ENCODE data around the gene RFK. TPM values are rescaled to one million over a fixed set of nuclear protein-coding genes. Genes with fewer than 3 reads are reported as not detected.
"Not testable (repeated sequence)": the region's sequence is repeated elsewhere in the genome, so short reads cannot be mapped to it uniquely, and the experiment has no call there.

Gene RFK
- total RNA-seq, 1 donor from 2014 or later = 14.9 TPM

DNA sequence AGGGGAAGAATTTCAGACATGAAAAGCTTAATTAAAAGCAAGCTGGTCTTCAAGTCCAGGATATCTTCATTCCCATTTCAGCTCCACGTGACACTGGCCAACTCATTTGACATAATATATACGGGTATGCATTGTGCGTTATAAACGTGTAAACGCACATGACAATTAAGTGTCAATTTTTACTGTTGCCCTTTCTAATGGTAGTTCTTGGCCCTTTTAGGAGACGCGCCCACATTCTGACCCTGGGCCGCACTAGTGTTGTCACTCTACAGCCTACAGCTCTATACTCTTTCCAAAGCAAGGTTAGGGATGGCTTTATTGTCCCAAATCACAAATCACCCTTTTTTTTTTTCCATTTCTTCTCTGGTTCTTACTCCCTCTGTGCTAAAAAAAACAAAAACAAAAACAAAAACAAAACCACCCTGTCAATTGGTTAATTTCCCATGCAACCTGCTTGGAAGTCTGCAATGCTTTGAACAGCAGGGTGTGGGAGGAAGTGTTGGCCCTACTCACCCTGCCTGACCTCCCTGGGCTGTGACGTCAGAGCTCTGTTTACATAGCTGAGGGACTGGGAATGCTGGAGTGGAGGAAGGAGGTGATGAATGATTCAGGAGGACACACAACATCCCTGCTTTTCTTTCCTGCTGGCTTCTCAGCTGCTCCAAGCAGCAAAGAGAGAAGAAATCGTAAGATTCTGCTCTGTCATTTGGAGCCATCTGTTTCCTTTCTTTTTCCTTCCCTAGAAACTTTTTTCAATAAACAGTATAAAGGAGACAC, 19.3 kb downstream of the RFK start:
- no peaks in the 10 kb centered on the region for H3K4me1 Mint-ChIP-seq (ENCODE audit: low read depth)
- no peak for DNase-seq (ENCODE audit: low spot score)
- no peaks in the 10 kb centered on the region for H3K36me3 Mint-ChIP-seq (ENCODE audit: low read depth)
- H3K27ac Mint-ChIP-seq = no peak overlapping the region
- peaks cover 3% of the 10 kb centered on the region for H3K27me3 Mint-ChIP-seq (ENCODE audit: low read depth)
- no peak overlapping the region for H3K4me3 Mint-ChIP-seq (ENCODE audit: low read depth)
- no peaks in the 10 kb centered on the region for H3K9me3 Mint-ChIP-seq
- intact Hi-C loops (cut with micrococcal nuclease) = no loop called here

DNA sequence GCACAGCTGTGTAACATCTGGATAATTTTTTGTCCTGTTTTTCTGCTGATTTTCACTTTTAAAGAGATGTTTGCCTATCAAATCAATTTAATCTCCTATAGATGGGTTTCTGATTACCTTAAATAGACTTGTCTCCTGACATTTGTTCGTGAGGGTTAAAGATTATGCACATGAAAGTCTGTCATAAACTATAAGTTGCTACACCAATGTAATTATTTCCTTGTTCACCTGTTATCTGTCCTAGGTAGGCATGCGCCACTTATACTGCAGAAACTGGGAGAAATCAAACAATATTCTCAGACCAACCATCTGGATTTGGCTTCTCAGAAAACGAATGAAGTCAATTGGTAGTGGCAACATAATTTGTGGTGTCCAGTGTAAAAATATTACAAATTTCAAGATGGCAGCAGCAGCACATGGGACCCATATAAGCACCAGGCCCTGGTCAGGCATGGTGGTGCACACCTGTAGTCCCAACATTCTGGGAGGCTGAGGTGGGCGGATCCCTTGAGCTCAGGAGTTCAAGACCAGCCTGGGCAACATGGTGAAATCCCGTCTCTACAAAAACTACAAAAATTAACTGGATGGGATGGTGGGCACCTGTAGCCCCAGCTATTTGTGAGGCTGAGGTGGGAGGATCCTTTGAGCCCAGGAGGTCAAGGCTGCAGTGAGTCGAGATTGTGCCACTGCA, 20.3 kb downstream of the RFK start:
- no peak overlapping the region for H3K4me3 Mint-ChIP-seq (ENCODE audit: low read depth)
- H3K27me3 Mint-ChIP-seq (ENCODE audit: low read depth) = peaks cover 3% of the 10 kb centered on the region
- H3K9me3 Mint-ChIP-seq = no peaks in the 10 kb centered on the region
- no peak for DNase-seq (ENCODE audit: low spot score)
- H3K4me1 Mint-ChIP-seq (ENCODE audit: low read depth) = no peaks in the 10 kb centered on the region
- no peaks in the 10 kb centered on the region for H3K36me3 Mint-ChIP-seq (ENCODE audit: low read depth)
- H3K27ac Mint-ChIP-seq = no peak overlapping the region
- intact Hi-C loops (cut with micrococcal nuclease) = no loop called here

DNA sequence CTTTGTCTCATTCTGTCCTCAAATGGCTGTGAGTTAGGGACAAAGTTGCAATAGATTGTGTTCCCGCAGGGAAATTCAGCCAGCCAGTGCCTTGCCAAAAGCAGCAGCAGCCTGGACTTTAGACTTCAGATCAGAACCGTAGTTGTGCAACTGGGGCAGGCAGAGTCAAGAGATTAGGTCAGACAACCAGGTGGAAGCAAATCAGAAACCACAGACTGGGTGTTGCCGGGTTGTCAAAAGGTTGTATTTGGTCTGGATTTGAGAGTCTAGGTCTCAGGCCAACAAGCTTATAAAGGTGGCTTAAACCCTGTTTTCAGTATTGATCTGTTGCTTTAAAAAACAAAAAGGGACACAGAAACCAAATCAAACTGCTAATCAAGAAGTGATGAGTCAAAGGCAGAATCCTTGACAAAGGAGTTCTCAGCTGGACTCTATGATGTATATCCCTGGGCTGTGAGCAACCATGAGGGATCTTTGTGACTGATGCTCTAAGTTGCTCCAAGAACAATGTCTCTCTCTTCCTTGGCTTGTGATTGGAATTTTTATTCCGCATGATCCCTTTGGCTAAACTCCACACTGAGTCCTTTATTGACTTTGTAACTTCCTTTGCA, 20.9 kb downstream of the RFK start:
- intact Hi-C loops (cut with micrococcal nuclease) = no loop called here
- Mint-ChIP-seq H3K27ac (no peak overlapping the region), H3K4me3 (ENCODE audit: low read depth) (no peak overlapping the region), H3K4me1 (ENCODE audit: low read depth) (no peaks in the 10 kb centered on the region), H3K36me3 (ENCODE audit: low read depth) (no peaks in the 10 kb centered on the region), H3K27me3 (ENCODE audit: low read depth) (peaks cover 3% of the 10 kb centered on the region), H3K9me3 (no peaks in the 10 kb centered on the region)
- DNase-seq (ENCODE audit: low spot score) = no peak

DNA sequence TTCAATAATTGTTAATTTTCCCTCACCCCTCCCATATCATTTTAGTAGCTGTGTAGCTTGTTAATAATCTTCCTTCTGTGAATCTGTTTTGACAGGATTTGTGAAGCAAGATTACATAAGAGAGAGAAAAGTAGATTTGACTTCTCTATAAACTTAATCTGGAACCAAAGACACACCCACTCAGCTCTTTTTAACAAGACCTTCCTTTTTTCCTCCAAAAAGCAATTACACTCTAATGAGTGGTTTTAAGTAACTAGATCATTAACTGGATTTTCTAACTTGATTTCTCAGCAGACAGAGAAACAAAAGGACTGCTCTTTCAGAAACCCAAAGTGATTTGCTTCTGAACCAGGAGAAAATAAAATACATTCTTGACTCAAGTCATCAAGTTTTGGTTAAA, 21.9 kb downstream of the RFK start:
- intact Hi-C loops (cut with micrococcal nuclease) = no loop called here
- DNase-seq (ENCODE audit: low spot score) = no peak
- Mint-ChIP-seq H3K27me3 (ENCODE audit: low read depth) (peaks cover 3% of the 10 kb centered on the region), H3K4me3 (ENCODE audit: low read depth) (no peak overlapping the region), H3K9me3 (no peaks in the 10 kb centered on the region), H3K27ac (no peak overlapping the region), H3K36me3 (ENCODE audit: low read depth) (no peaks in the 10 kb centered on the region), H3K4me1 (ENCODE audit: low read depth) (no peaks in the 10 kb centered on the region)

DNA sequence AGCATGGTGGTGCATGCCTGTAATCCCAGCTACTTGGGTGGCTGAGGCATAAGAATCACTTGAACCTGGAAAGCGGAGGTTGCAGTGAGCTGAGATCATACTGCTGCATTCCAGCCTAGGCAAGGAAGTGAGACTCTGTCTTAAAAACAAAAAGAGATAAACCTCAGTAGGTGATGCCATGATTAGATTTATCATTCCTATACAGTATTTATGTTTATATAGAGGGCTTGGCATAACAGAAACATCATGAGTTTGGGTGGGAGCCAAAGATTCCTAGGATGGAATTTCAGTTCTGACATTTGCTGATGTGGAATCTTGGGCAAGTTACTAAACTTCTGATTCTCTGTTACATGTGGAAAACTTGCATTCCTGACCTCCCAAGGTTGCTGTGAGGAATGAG, 22.3 kb downstream of the RFK start:
- Mint-ChIP-seq H3K4me1 (ENCODE audit: low read depth) (no peaks in the 10 kb centered on the region), H3K27ac (no peak overlapping the region)

DNA sequence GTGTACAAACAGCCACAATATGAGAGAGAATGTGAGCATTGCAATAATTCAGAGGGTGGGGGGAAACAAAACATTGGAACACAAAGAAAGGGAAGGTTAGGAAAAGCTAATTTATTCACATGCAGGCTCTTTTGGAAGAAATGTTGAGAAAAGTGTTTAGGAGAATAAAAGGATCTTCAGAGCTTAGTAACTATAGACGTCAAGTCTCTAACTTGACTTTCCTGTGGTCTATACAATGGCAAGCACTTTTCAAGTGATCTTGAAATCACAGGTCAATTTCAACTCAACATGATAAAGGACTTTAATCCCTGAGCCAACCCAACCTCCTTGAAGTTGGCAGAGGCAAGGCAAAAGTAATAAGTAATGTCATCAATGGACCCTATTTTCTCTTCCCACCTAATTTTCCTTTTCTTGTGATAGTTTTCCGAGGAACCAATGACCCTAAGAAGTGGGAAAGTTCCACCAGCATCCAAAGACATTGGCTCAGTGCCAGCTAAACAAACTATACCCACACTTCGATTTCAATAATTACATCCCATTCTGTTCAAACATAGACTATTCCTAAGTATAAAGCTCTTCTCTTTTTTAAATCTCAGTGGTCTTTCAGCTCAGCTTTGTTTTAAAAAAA, 23.7 kb downstream of the RFK start:
- Mint-ChIP-seq H3K4me3 (ENCODE audit: low read depth) (no peak overlapping the region), H3K9me3 (no peaks in the 10 kb centered on the region), H3K27me3 (ENCODE audit: low read depth) (peaks cover 3% of the 10 kb centered on the region), H3K4me1 (ENCODE audit: low read depth) (no peaks in the 10 kb centered on the region), H3K27ac (no peak overlapping the region), H3K36me3 (ENCODE audit: low read depth) (no peaks in the 10 kb centered on the region)
- DNase-seq (ENCODE audit: low spot score) = no peak
- intact Hi-C loops (cut with micrococcal nuclease) = no loop called here

More for the DNA sequence above, 22.3 kb downstream of the RFK start:
- Mint-ChIP-seq H3K27me3 (ENCODE audit: low read depth) (peaks cover 3% of the 10 kb centered on the region), H3K4me3 (ENCODE audit: low read depth) (no peak overlapping the region), H3K9me3 (no peaks in the 10 kb centered on the region), H3K36me3 (ENCODE audit: low read depth) (no peaks in the 10 kb centered on the region)
- no peak for DNase-seq (ENCODE audit: low spot score)
- intact Hi-C loops (cut with micrococcal nuclease) = no loop called here

DNA sequence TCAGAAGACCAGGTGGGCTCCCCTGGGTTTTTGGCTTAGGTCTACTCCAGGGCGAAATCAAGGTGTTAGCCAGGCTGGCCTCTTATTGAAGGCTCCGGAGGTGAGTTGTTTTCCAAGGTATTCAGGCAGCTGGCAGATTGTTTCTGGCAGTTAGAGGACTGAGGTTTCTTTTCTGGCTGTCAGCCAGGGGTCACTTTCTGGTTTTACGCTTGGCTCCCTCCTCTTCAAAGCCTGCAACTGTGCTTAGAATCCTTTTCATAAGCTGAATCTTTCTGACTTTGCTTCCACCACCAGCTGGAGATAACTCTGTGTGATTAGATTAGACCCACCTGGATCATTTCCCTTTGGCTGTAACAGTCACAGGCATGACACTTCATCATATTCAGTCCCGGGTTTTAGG, 24.6 kb downstream of the RFK start:
- intact Hi-C loops (cut with micrococcal nuclease) = no loop called here
- no peaks in the 10 kb centered on the region for H3K4me1 Mint-ChIP-seq (ENCODE audit: low read depth)
- H3K27ac Mint-ChIP-seq = no peak overlapping the region
- H3K4me3 Mint-ChIP-seq (ENCODE audit: low read depth) = no peak overlapping the region
- H3K27me3 Mint-ChIP-seq (ENCODE audit: low read depth) = peaks cover 3% of the 10 kb centered on the region
- H3K9me3 Mint-ChIP-seq = no peaks in the 10 kb centered on the region
- no peaks in the 10 kb centered on the region for H3K36me3 Mint-ChIP-seq (ENCODE audit: low read depth)
- DNase-seq (ENCODE audit: low spot score) = no peak

DNA sequence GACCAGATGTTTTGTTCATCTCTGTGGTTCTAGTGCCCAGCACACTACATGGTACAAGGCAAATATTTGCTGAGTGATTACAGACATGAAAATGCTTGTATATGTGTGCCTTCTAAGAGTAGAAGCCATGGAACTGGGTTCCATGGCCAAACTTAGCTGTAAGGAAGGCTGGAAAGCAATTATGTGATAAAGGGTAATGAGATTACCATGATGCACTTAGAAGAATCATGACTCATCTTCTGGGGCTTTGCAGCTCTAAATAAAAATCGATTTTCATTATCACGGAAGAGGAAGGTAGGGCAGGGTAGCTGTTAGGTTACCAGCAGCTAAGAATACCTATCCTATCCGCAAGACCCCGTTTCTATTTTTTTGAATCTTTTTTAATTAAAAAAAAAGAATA, 28.0 kb downstream of the RFK start:
- no peak overlapping the region for H3K4me3 Mint-ChIP-seq (ENCODE audit: low read depth)
- no peaks in the 10 kb centered on the region for H3K9me3 Mint-ChIP-seq
- H3K27me3 Mint-ChIP-seq (ENCODE audit: low read depth) = no peaks in the 10 kb centered on the region
- DNase-seq (ENCODE audit: low spot score) = no peak
- H3K4me1 Mint-ChIP-seq (ENCODE audit: low read depth) = no peaks in the 10 kb centered on the region
- no peak overlapping the region for H3K27ac Mint-ChIP-seq
- no peaks in the 10 kb centered on the region for H3K36me3 Mint-ChIP-seq (ENCODE audit: low read depth)
- intact Hi-C loops (cut with micrococcal nuclease) = no loop called here

DNA sequence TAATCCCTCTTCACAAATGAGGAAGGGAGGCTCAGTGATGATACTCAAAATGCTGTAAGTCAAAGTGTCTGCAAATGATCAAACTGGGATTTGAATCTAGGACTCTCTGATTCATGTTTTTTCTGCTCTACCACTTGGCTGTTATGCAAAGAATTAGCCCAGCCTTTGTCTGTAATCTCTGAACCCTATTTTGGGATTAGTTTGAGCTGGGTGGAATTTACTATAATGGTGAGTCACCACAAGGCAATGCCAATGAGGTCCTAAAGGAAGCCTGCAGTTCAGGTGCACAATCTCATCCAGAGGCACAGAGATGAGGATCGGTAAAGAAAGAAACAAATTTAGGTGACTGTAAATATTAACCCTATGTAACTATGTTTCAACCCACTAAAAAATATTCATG, 29.2 kb downstream of the RFK start:
- no peaks in the 10 kb centered on the region for H3K36me3 Mint-ChIP-seq (ENCODE audit: low read depth)
- H3K9me3 Mint-ChIP-seq = no peaks in the 10 kb centered on the region
- intact Hi-C loops (cut with micrococcal nuclease) = no loop called here
- no peak overlapping the region for H3K27ac Mint-ChIP-seq
- no peak for DNase-seq (ENCODE audit: low spot score)
- H3K4me3 Mint-ChIP-seq (ENCODE audit: low read depth) = no peak overlapping the region
- no peaks in the 10 kb centered on the region for H3K4me1 Mint-ChIP-seq (ENCODE audit: low read depth)
- no peaks in the 10 kb centered on the region for H3K27me3 Mint-ChIP-seq (ENCODE audit: low read depth)

DNA sequence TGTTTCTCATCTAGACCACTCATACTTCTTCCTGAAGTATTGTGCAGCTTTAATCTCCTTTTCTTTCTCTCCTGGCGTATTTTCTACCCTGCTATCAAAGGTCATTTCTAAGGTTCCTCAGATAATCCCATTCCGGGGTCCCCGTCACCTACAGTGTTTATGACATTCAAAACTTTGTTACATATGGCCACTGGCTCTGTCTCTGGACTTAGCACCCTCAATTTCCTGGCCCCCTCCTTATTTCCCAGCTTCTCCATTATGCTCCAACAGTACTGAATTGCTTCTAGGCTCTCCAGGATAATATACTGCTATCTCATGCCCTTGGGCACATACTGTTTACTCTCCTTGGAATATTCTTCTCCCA, 31.2 kb downstream of the RFK start:
- no peaks in the 10 kb centered on the region for H3K36me3 Mint-ChIP-seq (ENCODE audit: low read depth)
- H3K4me1 Mint-ChIP-seq (ENCODE audit: low read depth) = no peaks in the 10 kb centered on the region
- no peak overlapping the region for H3K4me3 Mint-ChIP-seq (ENCODE audit: low read depth)
- H3K27ac Mint-ChIP-seq = no peak overlapping the region
- intact Hi-C loops (cut with micrococcal nuclease) = no loop called here
- no peaks in the 10 kb centered on the region for H3K9me3 Mint-ChIP-seq
- no peak for DNase-seq (ENCODE audit: low spot score)
- H3K27me3 Mint-ChIP-seq (ENCODE audit: low read depth) = no peaks in the 10 kb centered on the region

DNA sequence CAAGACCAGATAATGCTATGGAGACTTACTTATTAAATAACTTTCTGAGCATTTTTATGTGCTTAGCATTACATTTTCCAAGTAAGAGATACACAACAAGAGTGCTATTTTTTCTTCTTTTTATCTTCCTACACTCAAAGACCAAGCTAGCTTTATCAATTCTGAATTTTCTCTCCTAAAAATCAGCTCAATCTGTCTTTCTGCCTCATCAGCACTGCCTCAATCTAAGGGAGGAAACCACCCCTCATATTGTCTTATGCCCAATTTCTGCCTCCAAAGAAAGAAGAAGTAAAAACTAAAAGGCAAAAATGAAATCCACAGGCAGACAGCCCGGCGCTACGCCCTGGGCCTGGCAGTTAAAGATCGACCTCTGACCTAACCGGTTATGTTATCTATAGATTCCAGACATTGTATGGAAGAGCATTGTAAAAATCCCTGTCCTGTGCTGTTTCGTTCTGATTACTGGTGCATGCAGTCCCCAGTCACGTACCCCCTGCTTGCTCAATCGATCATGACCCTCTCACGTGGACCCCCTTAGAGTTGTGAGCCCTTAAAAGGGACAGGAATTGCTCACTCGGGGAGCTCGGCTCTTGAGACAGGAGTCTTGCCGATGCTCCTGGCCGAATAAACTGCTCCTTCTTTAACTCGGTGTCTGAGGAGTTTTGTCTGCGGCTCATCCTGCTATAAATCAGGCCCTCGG, 31.7 kb downstream of the RFK start:
- H3K4me3 Mint-ChIP-seq (ENCODE audit: low read depth); H3K4me1 Mint-ChIP-seq (ENCODE audit: low read depth): not testable (repeated sequence)

DNA sequence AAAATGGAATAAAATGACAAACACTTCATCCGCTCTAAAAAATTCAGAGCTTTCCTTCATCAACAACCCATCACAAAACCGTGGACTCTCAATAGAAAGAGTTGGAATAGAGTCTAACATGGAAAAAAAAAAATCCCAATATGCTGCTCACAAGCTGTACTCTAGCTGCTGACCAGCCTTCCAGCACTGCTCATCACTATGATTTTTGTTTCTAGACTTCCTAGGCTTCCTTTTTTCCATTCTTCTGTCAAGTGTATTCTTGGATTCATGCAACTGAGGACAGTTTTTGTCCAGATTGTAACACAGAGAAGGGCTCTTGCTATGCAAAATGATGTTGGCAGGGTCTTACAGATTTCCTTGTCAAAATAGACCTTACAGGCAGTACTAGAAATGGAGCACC, 34.5 kb downstream of the RFK start:
- no peak for DNase-seq (ENCODE audit: low spot score)
- intact Hi-C loops (cut with micrococcal nuclease) = no loop called here
- Mint-ChIP-seq H3K4me1 (ENCODE audit: low read depth) (no peaks in the 10 kb centered on the region), H3K9me3 (no peaks in the 10 kb centered on the region), H3K27me3 (ENCODE audit: low read depth) (no peaks in the 10 kb centered on the region), H3K27ac (no peak overlapping the region), H3K4me3 (ENCODE audit: low read depth) (no peak overlapping the region), H3K36me3 (ENCODE audit: low read depth) (no peaks in the 10 kb centered on the region)

More for the DNA sequence above, 31.7 kb downstream of the RFK start:
- H3K27ac Mint-ChIP-seq; DNase-seq (ENCODE audit: low spot score); H3K9me3 Mint-ChIP-seq; H3K36me3 Mint-ChIP-seq (ENCODE audit: low read depth); H3K27me3 Mint-ChIP-seq (ENCODE audit: low read depth); intact Hi-C loops (cut with micrococcal nuclease): not testable (repeated sequence)
